Measurements from ENCODE around the gene KLHDC2.
"Not testable (repeated sequence)": the region's sequence is repeated elsewhere in the genome, so short reads cannot be mapped to it uniquely, and the experiment has no call there.

Gene KLHDC2

GRCh38 chr14:49767571-49768300 lies at the start of gene KLHDC2:
Gene KLHDC2 (plus strand): TSS chr14:49768153. CDS start chr14:49768469, 316 bp downstream.
- DNase-seq, result peak; percentile 86
- in situ Hi-C loops (cut with MboI; ENCODE audit: low pct_unique_long_range_greater_than_20kb, low sequenced_read_pairs), result no loop called here

- in situ Hi-C loops (cut with MboI; ENCODE audit: low pct_unique_long_range_greater_than_20kb, low sequenced_read_pairs), result no loop called here
- DNase-seq, result no peak
Observed at GRCh38 chr14:49720744-49721143, 47.2 kb upstream of the KLHDC2 start.

GRCh38 chr14:49721733-49722435 lies 46.1 kb upstream of the KLHDC2 start:
- DNase-seq; in situ Hi-C loops (cut with MboI; ENCODE audit: low pct_unique_long_range_greater_than_20kb, low sequenced_read_pairs): not testable (repeated sequence)

- no peak for DNase-seq
- in situ Hi-C loops (cut with MboI; ENCODE audit: low pct_unique_long_range_greater_than_20kb, low sequenced_read_pairs), result no loop called here
Observed at GRCh38 chr14:49727171-49727570, 40.8 kb upstream of the KLHDC2 start.

- in situ Hi-C loops (cut with MboI; ENCODE audit: low pct_unique_long_range_greater_than_20kb, low sequenced_read_pairs), result no loop called here
- DNase-seq, result no peak
Observed at GRCh38 chr14:49732896-49733295, 35.1 kb upstream of the KLHDC2 start.

- DNase-seq, result peak; percentile 23
- in situ Hi-C loops (cut with MboI; ENCODE audit: low pct_unique_long_range_greater_than_20kb, low sequenced_read_pairs), result no loop called here
Observed at GRCh38 chr14:49733836-49734235, 34.1 kb upstream of the KLHDC2 start.

- in situ Hi-C loops (cut with MboI; ENCODE audit: low pct_unique_long_range_greater_than_20kb, low sequenced_read_pairs); DNase-seq: not testable (repeated sequence)
Observed at GRCh38 chr14:49735669-49736068, 32.3 kb upstream of the KLHDC2 start.

GRCh38 chr14:49745191-49745590 lies 22.8 kb upstream of the KLHDC2 start:
- in situ Hi-C loops (cut with MboI; ENCODE audit: low pct_unique_long_range_greater_than_20kb, low sequenced_read_pairs), result no loop called here
- DNase-seq, result no peak

- in situ Hi-C loops (cut with MboI; ENCODE audit: low pct_unique_long_range_greater_than_20kb, low sequenced_read_pairs); DNase-seq: not testable (repeated sequence)
Observed at GRCh38 chr14:49746476-49746875, 21.5 kb upstream of the KLHDC2 start.

GRCh38 chr14:49754570-49755097 lies 13.3 kb upstream of the KLHDC2 start:
- no peak for DNase-seq
- in situ Hi-C loops (cut with MboI; ENCODE audit: low pct_unique_long_range_greater_than_20kb, low sequenced_read_pairs), result no loop called here

GRCh38 chr14:49755378-49755777 lies 12.6 kb upstream of the KLHDC2 start:
- no peak for DNase-seq
- in situ Hi-C loops (cut with MboI; ENCODE audit: low pct_unique_long_range_greater_than_20kb, low sequenced_read_pairs), result no loop called here

GRCh38 chr14:49761839-49762551 lies 6.0 kb upstream of the KLHDC2 start:
- no peak for DNase-seq
- in situ Hi-C loops (cut with MboI; ENCODE audit: low pct_unique_long_range_greater_than_20kb, low sequenced_read_pairs), result no loop called here

- no peak for DNase-seq
Observed at GRCh38 chr14:49766839-49767238, 1.1 kb upstream of the KLHDC2 start.

GRCh38 chr14:49767270-49767570 lies 733 bp upstream of the KLHDC2 start:
- in situ Hi-C loops (cut with MboI; ENCODE audit: low pct_unique_long_range_greater_than_20kb, low sequenced_read_pairs), result no loop called here
- DNase-seq, result no peak

More at GRCh38 chr14:49766839-49767238, 1.1 kb upstream of the KLHDC2 start:
- in situ Hi-C loops (cut with MboI; ENCODE audit: low pct_unique_long_range_greater_than_20kb, low sequenced_read_pairs), result no loop called here

- in situ Hi-C loops (cut with MboI; ENCODE audit: low pct_unique_long_range_greater_than_20kb, low sequenced_read_pairs), result no loop called here
- peak; percentile 54 for DNase-seq
Observed at GRCh38 chr14:49768301-49769121, 558 bp downstream of the KLHDC2 start.

GRCh38 chr14:49769171-49769570 lies 1.2 kb downstream of the KLHDC2 start:
- in situ Hi-C loops (cut with MboI; ENCODE audit: low pct_unique_long_range_greater_than_20kb, low sequenced_read_pairs), result no loop called here
- DNase-seq, result no peak

GRCh38 chr14:49769581-49770211 lies 1.7 kb downstream of the KLHDC2 start:
- in situ Hi-C loops (cut with MboI; ENCODE audit: low pct_unique_long_range_greater_than_20kb, low sequenced_read_pairs), result no loop called here
- no peak for DNase-seq

- no peak for DNase-seq
- in situ Hi-C loops (cut with MboI; ENCODE audit: low pct_unique_long_range_greater_than_20kb, low sequenced_read_pairs), result no loop called here
Observed at GRCh38 chr14:49770212-49770817, 2.4 kb downstream of the KLHDC2 start.

Data from KBM-7 (cell line).